SK-MEL-5 (cell line): ENCODE measurements around the gene PSMB3. TPM values are rescaled to one million over a fixed set of nuclear protein-coding genes. Genes with fewer than 3 reads are reported as not detected.
"Not testable (repeated sequence)": the region's sequence is repeated elsewhere in the genome, so short reads cannot be mapped to it uniquely, and the experiment has no call there.

Experiments
- DNase-seq: peaks from one replicate; pipeline ENCODE4 v3.0.0-alpha.2; 2016; ENCODE audit warnings: low read depth, low spot score
- in situ Hi-C: cut with HindIII; loops from 2 replicates; pipeline ENCODE4 v1.10.0; 2016; ENCODE audit warnings: low sequenced_read_pairs, high pct_unique_total_duplicates, low pct_unique_long_range_greater_than_20kb
- total RNA-seq: library from RNA; depleted of rRNA; stranded (reverse); fragments of >200 nt; shearing (Covaris generic); gene quantifications from 2 replicates; pipeline ENCODE4 v1.2.3, GENCODE V29; 2014

PSMB3 gene
- total RNA-seq, 1 experiment from 2014 or later: 300 TPM

DNA sequence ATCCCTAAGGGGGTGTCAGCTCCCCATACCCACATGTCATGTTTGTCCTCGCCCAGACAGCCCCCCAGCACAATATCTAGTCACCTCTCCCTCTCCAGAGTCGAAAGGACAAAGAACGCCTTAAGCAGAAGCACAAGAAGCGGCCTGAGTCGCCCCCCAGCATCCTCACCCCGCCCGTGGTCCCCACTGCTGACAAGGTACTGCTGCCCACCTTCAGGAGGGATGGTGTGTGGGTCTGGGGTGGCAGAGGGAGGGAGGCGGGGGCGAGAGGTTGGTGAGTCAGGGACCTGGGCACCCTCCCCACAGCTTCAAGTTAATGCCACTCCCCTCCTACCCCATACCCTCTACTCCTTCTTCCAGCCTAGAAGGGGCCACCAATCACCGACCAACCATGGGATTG is 39.9 kb upstream of the PSMB3 start:
- DNase-seq: no peak
- in situ Hi-C loops: no loop called here

GRCh38 chr17:38713456-38714075 is 39.0 kb upstream of the PSMB3 start:
- in situ Hi-C loops: no loop called here
- no peak for DNase-seq

DNA sequence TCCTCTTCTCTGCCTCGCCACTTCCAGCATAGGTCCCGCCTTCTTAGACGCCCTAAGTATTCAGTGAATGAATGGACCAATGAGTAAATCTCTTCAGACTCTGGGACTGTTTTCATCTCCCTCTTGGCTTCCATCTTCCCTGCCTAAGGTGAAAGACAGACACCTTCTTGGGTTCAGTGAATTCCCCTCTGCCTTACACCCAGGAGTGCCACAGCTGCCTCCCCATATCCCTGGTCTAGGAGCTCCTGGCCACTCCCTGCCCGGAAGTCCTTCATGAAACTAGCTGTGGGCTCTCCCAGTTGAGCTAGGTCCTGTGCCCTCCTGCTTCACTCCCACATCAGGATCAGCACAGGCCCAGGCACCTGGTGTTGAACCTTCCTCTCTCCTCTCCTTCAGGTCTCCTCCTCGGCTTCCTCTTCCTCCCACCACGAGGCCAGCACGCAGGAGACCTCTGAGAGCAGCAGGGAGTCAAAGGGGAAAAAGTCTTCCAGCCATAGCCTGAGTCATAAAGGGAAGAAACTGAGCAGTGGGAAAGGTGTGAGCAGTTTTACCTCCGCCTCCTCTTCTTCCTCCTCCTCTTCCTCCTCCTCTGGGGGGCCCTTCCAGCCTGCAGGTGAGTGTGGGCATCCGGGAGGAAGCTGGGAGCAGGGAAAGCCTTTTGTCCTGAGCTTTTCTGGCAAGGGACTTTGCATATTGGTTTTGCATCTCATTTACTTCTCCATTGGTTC is 37.2 kb upstream of the PSMB3 start:
- in situ Hi-C loops: no loop called here
- no peak for DNase-seq

GRCh38 chr17:38716368-38717005 is 36.1 kb upstream of the PSMB3 start:
- DNase-seq: no peak
- in situ Hi-C loops: no loop called here

- no peak for DNase-seq
- in situ Hi-C loops: no loop called here
These were observed 35.3 kb upstream of the PSMB3 start for GRCh38 chr17:38717139-38717745.

- in situ Hi-C loops: no loop called here
These were observed 33.1 kb upstream of the PSMB3 start for GRCh38 chr17:38719289-38719942.

GRCh38 chr17:38719943-38720641 is 32.4 kb upstream of the PSMB3 start:
- in situ Hi-C loops: no loop called here
- no peak for DNase-seq

More at GRCh38 chr17:38719289-38719942, 33.1 kb upstream of the PSMB3 start:
- DNase-seq: no peak

- DNase-seq: no peak
- in situ Hi-C loops: no loop called here
These were observed 31.6 kb upstream of the PSMB3 start for GRCh38 chr17:38720941-38721340.

- DNase-seq: no peak
- in situ Hi-C loops: no loop called here
These were observed 30.7 kb upstream of the PSMB3 start for GRCh38 chr17:38721802-38722201.

DNA sequence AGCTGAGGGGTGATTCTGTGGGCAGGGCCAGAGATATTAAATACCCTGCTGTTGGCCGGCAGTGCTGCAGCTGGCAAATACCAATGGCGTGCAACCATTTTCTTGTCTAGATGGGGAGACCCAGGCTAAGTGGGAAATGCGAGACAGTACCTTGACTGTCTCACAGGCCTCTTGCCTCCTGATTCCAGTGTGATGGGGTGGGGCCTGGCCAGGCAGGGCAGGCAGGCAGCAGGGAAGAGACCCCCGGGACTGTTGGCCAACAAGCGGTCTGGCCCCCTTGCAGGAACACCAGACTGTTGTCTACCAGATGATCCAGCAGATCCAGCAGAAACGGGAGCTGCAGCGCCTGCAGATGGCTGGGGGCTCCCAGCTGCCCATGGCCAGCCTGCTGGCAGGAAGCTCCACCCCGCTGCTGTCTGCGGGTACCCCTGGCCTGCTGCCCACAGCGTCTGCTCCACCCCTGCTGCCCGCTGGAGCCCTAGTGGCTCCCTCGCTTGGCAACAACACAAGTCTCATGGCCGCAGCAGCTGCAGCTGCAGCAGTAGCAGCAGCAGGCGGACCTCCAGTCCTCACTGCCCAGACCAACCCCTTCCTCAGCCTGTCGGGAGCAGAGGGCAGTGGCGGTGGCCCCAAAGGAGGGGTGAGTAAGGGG is 28.1 kb upstream of the PSMB3 start:
- DNase-seq: no peak
- in situ Hi-C loops: no loop called here

GRCh38 chr17:38725066-38725465 is 27.5 kb upstream of the PSMB3 start:
- peak; percentile 35 for DNase-seq
- in situ Hi-C loops: no loop called here

GRCh38 chr17:38726145-38726544 is 26.4 kb upstream of the PSMB3 start:
- in situ Hi-C loops, DNase-seq: not testable (repeated sequence)

GRCh38 chr17:38727736-38728135 is 24.8 kb upstream of the PSMB3 start:
- in situ Hi-C loops: no loop called here
- DNase-seq: no peak

GRCh38 chr17:38728290-38728831 is 24.2 kb upstream of the PSMB3 start:
- in situ Hi-C loops: no loop called here
- DNase-seq: no peak

- in situ Hi-C loops: no loop called here
- DNase-seq: no peak
These were observed 23.1 kb upstream of the PSMB3 start for GRCh38 chr17:38729368-38729885.

DNA sequence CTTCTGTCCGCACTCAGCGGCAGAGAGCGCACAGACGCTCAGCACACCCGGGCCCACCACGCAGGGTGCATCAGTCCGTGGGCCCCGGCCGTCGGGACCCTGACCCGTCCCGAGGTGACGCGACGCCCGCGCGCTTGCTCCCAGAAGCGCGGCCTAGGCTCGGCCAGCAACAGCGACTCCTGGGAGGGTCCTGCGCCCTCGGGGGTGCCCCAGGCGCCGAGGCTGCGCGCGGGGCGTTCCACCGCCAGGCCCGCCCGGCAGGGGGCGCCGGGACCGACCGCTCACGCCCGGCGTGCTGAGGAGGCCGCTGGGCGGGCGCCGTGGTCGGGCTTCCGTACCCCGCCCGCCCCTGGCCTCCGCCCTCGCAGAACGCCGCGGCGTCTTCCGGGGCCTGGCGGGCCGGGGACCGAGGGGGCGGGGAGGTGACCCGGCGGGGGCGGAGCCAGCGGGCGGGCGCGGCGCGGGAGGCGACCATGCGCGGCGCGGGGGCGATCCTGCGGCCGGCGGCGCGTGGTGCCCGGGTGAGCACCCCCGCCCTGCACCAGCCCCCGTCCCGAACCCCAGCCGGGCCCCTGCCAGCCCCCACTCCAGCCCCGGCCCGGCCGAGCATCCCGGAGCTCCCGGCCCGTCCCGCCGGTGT is 22.5 kb upstream of the PSMB3 start, which contains the start of gene CISD3:
Gene CISD3 (plus strand): TSS at position 456 of the 640 bp plus-strand sequence. CDS start 18 bp downstream, at position 474.
- DNase-seq: peak; percentile 86
- in situ Hi-C loops: no loop called here
